SK-N-DZ (cell line): ENCODE results near the gene NLRP8.
"Not testable (repeated sequence)": the region's sequence is repeated elsewhere in the genome, so short reads cannot be mapped to it uniquely, and the experiment has no call there.

Experiments
- DNase-seq: peaks from one replicate; pipeline ENCODE4 v3.0.0-alpha.2; 2015; ENCODE audit warnings: low spot score

The NLRP8 gene

DNA sequence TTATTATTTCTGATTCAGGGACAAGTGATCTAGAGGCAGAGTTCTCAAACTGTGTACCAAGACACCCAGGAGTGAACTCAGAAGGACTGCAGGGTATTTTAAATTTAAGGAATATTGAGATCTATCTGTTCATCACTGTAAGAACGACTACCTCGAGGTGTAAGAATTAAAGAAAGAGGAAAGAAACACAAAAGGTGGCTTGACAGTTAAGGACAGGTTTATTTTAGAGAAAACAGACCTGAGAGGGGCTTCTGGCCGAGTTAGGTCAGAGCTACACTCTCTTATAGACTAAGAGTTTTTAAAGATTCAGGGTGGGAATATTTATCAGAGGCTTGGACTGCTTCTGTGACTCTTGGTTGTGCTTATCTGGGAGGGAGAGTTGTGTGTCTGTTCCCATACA, 26.4 kb downstream of the NLRP8 start:
- DNase-seq, result no peak

DNA sequence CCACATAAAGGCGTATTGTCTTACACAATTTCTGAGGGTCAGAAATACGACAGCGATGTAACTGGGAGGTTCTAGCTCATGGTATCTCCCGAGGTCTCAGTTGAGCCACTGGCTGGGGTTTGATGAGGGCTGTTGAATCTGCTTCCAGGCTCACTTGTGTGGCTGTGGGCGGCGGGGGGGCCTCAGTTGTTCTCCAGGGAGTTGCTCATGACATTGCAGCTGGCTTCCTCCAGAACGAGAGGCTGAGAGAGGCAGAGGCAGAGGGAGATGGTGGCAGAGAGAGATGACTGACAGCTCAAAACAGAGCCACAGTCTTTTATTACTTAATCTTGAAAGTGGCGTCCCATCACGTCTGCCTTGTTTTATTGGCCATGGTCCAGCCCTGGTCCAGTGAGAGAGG, 32.8 kb downstream of the NLRP8 start:
- no peak for DNase-seq

DNA sequence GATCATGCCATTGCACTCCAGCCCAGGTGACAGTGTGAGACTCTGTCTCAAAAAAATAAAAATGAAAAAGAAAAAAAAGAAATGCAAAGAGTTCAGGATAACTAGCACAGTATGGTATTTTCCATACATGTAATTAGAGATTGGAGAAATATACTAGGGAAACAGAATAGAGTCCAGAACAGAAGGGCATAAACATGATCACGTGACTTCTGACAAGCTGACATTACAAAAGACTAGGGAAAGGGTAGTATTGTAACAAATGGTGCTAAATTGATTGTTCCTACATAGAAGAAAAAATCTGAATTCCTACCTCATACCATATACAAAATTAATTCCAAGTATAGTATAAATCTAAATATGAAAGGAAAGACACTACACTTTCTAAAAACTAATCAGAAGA, 37.6 kb downstream of the NLRP8 start:
- no peak for DNase-seq

DNA sequence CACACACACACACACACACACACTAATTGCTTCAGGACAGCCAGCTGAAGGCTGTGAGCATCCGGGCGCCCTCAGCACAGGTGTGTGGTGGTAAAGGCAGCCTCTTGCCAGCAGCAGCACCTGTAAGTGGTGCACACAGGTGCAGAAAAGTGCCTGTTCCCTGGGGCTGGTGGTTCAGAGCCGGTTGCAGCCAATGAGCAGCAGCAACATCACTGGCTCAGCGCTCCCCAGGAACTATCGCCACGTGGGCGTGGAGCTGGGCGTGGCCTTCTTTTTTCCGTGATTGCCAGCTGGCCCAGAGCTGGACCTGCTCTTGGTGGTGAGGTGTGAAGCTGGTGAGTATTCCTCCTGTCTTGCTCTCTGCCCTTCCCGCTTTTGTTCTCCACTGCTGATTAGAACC, 38.9 kb downstream of the NLRP8 start, which contains the start of gene NLRP5:
TSS of gene NLRP5 (plus strand) at position 289 of the 400 bp plus-strand sequence.
- DNase-seq, result no peak

DNA sequence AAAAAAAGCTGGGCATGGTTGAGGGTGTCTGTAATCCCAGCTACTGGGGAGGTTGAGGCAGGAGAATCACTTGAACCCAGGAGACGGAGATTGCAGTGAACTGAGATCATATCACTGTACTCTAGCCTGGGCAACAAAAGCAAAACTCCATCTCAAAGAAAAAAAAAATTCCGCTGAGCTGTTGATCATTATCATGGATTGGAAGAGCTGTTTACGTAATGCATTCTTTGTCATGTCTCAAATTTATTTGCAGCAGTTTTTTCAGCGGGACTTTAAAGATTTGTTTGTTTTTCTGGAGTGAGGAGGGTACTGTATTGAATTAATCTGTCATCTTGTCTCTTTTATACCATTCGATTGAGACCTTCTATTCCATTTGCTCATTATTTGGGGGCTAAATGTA, 43.2 kb downstream of the NLRP8 start:
- no peak for DNase-seq

DNA sequence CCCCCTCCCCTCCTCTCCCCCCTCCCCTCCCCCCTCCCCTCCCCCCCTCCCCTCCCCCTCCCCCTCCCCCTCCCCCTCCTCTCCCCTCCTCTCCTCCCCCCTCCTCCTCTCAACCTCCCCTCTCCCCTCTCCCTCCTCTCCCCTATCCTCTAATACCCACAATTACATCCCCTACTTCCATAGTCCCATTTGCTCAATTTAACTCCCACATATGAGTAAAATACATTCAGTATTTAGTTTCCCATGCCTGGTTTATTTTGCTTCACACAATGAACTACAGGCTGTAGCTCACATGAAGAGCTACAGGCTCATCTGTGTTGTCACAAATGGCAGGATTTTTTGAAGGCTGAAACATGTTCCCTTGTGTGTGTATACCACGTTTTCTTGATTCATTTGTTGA, 45.9 kb downstream of the NLRP8 start:
- DNase-seq, result no peak

DNA sequence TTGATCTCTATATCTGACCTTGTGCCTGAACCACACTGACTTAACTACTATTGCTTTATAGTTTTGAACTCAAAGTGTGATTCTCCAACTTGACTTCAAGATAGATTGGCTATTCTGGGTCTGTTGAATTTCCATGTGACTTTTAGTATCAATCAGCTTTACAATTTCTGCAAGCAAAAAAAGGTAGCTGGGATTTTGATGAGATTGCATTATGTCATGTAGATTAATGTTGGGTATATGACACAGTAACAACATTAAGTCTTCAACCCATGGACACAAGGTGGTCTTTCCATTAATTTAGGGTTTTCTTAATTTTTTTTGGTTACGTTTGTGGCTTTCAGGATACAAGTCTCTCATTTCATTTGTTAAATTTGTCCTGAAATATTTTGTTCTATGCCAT, 67.1 kb downstream of the NLRP8 start:
- DNase-seq, result no peak

DNA sequence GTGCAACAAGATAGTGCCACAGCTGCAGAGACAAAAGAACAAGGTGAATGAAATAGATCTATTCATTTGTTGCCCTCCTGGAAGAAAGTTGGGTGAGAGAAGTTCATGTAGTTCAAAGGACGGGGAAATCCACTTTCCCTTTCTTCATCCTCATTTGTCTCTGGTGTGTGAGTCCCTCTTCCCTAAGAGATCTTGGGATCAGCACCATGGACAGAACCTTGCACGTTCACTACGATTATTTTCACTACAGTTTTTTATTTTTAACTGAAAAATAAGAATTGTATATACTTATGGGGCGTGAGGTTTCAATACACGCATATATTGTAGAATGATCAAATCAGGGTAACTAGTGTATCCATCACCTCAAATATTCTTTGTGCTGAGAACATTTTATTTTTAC, 68.1 kb downstream of the NLRP8 start:
- no peak for DNase-seq

DNA sequence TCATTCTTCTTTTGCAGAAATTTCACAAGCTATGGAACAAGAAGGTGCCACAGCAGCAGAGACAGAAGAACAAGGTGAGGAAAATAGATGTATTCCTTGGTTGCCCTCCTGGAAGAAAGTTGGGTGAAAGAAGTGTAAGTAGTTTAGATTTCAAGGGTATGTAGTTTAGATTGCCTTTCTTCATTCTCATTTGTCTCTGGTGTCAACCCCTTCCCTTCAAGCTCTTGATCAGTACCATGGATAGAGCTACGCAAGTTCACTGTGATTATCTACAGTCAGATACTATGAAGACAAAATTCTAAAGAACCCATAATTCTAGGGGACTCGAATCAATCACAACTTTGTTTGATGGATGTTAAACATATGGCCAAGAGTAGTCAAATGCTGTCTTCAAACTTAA, 71.7 kb downstream of the NLRP8 start:
- DNase-seq, result not testable (repeated sequence)

DNA sequence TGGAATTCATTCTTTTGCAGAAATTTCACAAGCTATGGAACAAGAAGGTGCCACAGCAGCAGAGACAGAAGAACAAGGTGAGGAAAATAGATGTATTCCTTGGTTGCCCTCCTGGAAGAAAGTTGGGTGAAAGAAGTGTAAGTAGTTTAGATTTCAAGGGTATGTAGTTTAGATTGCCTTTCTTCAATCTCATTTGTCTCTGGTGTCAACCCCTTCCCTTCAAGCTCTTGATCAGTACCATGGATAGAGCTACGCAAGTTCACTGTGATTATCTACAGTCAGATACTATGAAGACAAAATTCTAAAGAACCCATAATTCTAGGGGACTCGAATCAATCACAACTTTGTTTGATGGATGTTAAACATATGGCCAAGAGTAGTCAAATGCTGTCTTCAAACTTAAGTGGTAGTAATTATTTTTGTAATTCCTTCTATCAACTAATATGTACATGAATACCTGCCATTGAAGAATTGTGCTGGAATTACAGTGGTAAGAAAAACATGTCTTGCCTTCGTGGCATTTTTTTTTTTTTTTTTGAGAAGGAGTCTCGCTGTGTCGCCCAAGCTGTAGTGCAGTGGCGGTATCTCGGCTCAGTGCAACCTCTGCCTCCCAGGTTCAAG, 72.8 kb downstream of the NLRP8 start:
- not testable (repeated sequence) for DNase-seq

DNA sequence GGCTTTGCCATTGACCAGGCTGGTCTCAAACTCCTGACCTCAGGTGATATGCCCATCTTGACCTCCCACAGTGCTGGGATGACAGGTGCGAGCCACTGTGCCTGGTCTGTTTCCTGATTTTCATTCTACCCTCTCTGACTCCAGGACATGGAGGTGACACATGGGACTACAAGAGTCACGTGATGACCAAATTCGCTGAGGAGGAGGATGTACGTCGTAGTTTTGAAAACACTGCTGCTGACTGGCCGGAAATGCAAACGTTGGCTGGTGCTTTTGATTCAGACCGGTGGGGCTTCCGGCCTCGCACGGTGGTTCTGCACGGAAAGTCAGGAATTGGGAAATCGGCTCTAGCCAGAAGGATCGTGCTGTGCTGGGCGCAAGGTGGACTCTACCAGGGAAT, 79.1 kb downstream of the NLRP8 start:
- DNase-seq, result no peak
